Nephron (organoid): ENCODE data around the gene PACRG.

Source experiments
- H3K27ac Mint-ChIP-seq, 3 experiments: 2 replicates each; pipeline ENCODE4 v1.8.0; 2020; ENCODE audit warnings: mixed read lengths in 3 of 3, mild to moderate bottlenecking in 2 of 3, moderate library complexity in 1 of 3
- H3K27me3 Mint-ChIP-seq: 2 replicates; pipeline ENCODE4 v1.8.0; 2021; ENCODE audit warnings: low read depth, mild to moderate bottlenecking, moderate library complexity, mixed read lengths
- H3K36me3 Mint-ChIP-seq: 2 replicates; pipeline ENCODE4 v1.8.0; 2020; ENCODE audit warnings: low read depth, mixed read lengths
- H3K4me1 Mint-ChIP-seq: 2 replicates; pipeline ENCODE4 v1.8.0; 2020; ENCODE audit warnings: mixed read lengths
- H3K4me3 Mint-ChIP-seq, 3 experiments: 2 replicates each; pipeline ENCODE4 v1.8.0; 2020; ENCODE audit warnings: mild to moderate bottlenecking in 3 of 3, mixed read lengths in 3 of 3, moderate library complexity in 2 of 3
- H3K9me3 Mint-ChIP-seq: 2 replicates; pipeline ENCODE4 v1.8.0; 2020; ENCODE audit warnings: mixed read lengths
- TF ChIP-seq, protein P1 (sequence below), 3 experiments: fragments of 200-600 bp; sonication (generic); IDR thresholded peaks; one replicate each; pipeline ENCODE4 v1.5.0; 2021; ENCODE audit warnings: antibody characterized with exemption in 3 of 3; ENCODE audit not compliant: unreplicated experiment in 3 of 3

The PACRG gene

GRCh38 chr6:163243692-163244589 lies 516.2 kb downstream of the PACRG start:
- Mint-ChIP-seq H3K4me3 (no peak overlapping the region), H3K4me1 (peaks cover 21% of the 10 kb centered on the region), H3K27ac (no peak overlapping the region), H3K27me3 (peaks cover 3% of the 10 kb centered on the region), H3K9me3 (no peaks in the 10 kb centered on the region), H3K36me3 (no peaks in the 10 kb centered on the region)
- TF ChIP-seq, protein P1, sequence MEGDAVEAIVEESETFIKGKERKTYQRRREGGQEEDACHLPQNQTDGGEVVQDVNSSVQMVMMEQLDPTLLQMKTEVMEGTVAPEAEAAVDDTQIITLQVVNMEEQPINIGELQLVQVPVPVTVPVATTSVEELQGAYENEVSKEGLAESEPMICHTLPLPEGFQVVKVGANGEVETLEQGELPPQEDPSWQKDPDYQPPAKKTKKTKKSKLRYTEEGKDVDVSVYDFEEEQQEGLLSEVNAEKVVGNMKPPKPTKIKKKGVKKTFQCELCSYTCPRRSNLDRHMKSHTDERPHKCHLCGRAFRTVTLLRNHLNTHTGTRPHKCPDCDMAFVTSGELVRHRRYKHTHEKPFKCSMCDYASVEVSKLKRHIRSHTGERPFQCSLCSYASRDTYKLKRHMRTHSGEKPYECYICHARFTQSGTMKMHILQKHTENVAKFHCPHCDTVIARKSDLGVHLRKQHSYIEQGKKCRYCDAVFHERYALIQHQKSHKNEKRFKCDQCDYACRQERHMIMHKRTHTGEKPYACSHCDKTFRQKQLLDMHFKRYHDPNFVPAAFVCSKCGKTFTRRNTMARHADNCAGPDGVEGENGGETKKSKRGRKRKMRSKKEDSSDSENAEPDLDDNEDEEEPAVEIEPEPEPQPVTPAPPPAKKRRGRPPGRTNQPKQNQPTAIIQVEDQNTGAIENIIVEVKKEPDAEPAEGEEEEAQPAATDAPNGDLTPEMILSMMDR (IDR thresholded peaks at IDR 0.05; ENCODE audit: unreplicated experiment in 3 of 3) = no peak

- TF ChIP-seq, protein P1 (IDR thresholded peaks at IDR 0.05; ENCODE audit: unreplicated experiment in 3 of 3) = no peak
- H3K4me1 Mint-ChIP-seq = peaks cover 12% of the 10 kb centered on the region
- H3K27ac Mint-ChIP-seq = no peak overlapping the region
- peaks cover 3% of the 10 kb centered on the region for H3K27me3 Mint-ChIP-seq
- H3K4me3 Mint-ChIP-seq = no peak overlapping the region
- H3K9me3 Mint-ChIP-seq = no peaks in the 10 kb centered on the region
- H3K36me3 Mint-ChIP-seq = no peaks in the 10 kb centered on the region
These were observed 520.3 kb downstream of the PACRG start for GRCh38 chr6:163248051-163248450.

- Mint-ChIP-seq H3K9me3 (no peaks in the 10 kb centered on the region), H3K4me3 (no peak overlapping the region), H3K4me1 (peaks cover 21% of the 10 kb centered on the region), H3K27me3 (peaks cover 4% of the 10 kb centered on the region), H3K36me3 (no peaks in the 10 kb centered on the region), H3K27ac (no peak overlapping the region)
- TF ChIP-seq, protein P1 (IDR thresholded peaks at IDR 0.05; ENCODE audit: unreplicated experiment in 3 of 3) = no peak
These were observed 521.9 kb downstream of the PACRG start for GRCh38 chr6:163249651-163250101.

DNA sequence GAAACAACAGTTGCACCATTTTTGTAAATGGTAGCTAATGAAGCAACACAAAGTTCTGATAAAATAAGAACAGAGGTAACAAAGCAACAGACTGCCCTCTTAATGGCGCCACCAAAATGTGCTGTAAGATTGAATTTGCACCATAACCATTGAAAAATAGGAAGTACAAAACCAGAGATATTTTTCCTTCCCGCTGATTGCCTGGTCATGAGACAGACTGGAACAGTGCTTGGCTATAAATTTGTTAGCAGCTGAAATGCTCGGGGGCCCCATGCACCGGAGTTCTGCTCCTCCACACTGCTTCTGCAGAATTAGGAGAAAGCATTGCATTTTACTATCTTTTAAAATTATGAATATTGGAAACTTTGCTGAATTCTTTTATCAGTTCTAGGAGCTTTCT lies 522.3 kb downstream of the PACRG start:
- peaks cover 23% of the 10 kb centered on the region for H3K4me1 Mint-ChIP-seq
- H3K9me3 Mint-ChIP-seq = no peaks in the 10 kb centered on the region
- H3K4me3 Mint-ChIP-seq = no peak overlapping the region
- no peaks in the 10 kb centered on the region for H3K36me3 Mint-ChIP-seq
- H3K27me3 Mint-ChIP-seq = peaks cover 4% of the 10 kb centered on the region
- TF ChIP-seq, protein P1 (IDR thresholded peaks at IDR 0.05; ENCODE audit: unreplicated experiment in 3 of 3) = no peak
- no peak overlapping the region for H3K27ac Mint-ChIP-seq

DNA sequence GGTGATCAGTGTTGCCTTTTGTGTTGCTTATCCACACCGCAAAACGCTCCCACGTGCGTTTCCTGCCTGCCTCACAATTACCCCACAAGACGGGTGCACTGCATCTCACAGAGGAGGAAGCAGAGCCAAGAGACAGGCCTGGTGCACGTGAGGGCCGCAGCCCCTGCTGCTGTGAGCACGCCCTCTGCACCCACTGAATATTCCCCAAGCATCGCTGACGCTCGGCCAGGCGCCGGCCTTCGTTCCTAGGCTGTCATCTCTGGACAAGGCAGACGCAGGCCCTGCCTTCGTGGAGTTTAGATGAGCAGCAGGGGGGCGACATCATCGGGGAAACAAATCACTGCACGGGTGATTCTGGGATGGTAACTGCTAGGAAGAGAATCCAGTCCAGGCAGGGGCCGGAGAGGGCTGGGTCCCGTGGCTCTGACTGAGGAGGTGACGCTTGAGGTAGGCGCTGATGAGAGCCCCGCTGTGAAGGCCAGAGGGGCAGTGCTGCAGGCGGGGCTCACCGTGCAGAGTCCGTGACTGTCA lies 524.4 kb downstream of the PACRG start:
- TF ChIP-seq, protein P1 (IDR thresholded peaks at IDR 0.05; ENCODE audit: unreplicated experiment in 3 of 3) = no peak
- no peak overlapping the region for H3K4me3 Mint-ChIP-seq
- no peaks in the 10 kb centered on the region for H3K9me3 Mint-ChIP-seq
- peaks cover 4% of the 10 kb centered on the region for H3K27me3 Mint-ChIP-seq
- peaks cover 23% of the 10 kb centered on the region for H3K4me1 Mint-ChIP-seq
- no peaks in the 10 kb centered on the region for H3K36me3 Mint-ChIP-seq
- no peak overlapping the region for H3K27ac Mint-ChIP-seq
